GM12878 (cell line): ENCODE data around the gene TTLL11. TPM values are rescaled to one million over a fixed set of nuclear protein-coding genes. Genes with fewer than 3 reads are reported as not detected.

ENCODE experiments used
- ATAC-seq: fragments of 200-7000 bp; cut with Tn5 transposase; 3 replicates; pipeline ENCODE4 v1.9.1; 2020; ENCODE audit warnings: mild to moderate bottlenecking, moderate library complexity
- BruUV-seq: library from RNA; stranded (reverse); fragments of 400-500 nt; replicated peaks from 2 replicates; lab custom pipeline; 2021; lab: Mats Ljungman, UMichigan
- CTCF ChIA-PET: fragments of 300-600 bp; sonication (Branson Sonifier 250); formaldehyde crosslinking; extraction: SDS; loops from one replicate; lab custom pipeline; 2021; ENCODE audit warnings: inconsistent platforms; lab: Yijun Ruan, JAX
- POLR2A ChIA-PET: fragments of 350-600 bp; formaldehyde crosslinking; extraction: SDS; loops from one replicate; lab custom pipeline; 2021; ENCODE audit warnings: inconsistent platforms; lab: Charles Lee
- RAD21 ChIA-PET: fragments of 300-600 bp; sonication (Branson Sonifier 250); formaldehyde crosslinking; loops from one replicate; lab custom pipeline; 2023; ENCODE audit warnings: antibody characterized with exemption; ENCODE audit not compliant: unreplicated experiment; lab: Charles Lee
- SMC1A ChIA-PET: fragments of 300-600 bp; sonication (Branson Sonifier 250); formaldehyde crosslinking; loops from one replicate; lab custom pipeline; 2023; ENCODE audit not compliant: unreplicated experiment, uncharacterized antibody; lab: Charles Lee
- DNase-seq: peaks from one replicate; pipeline ENCODE4 v3.0.0-alpha.2; 2011; ENCODE audit warnings: low read depth, low spot score
- FAIRE-seq: peaks from 3 replicates; lab custom pipeline; 2011; peaks lifted over from hg19 to GRCh38; lab: Jason Lieb, UNC
- H2AFZ ChIP-seq: 2 replicates; pipeline ENCODE4 v1.6.0; 2011; ENCODE audit warnings: low read depth, low read length, control low read depth; ENCODE audit not compliant: control insufficient read depth
- H3K27ac ChIP-seq: 2 replicates; pipeline ENCODE4 v1.5.1; 2011; ENCODE audit warnings: control low read depth; ENCODE audit not compliant: control insufficient read depth, insufficient read depth
- H3K27me3 ChIP-seq, 2 experiments: replicated peaks in 1 of 2; 2 replicates each; pipeline versions ENCODE4 v1.6.0 to v1.6.1; 2011; ENCODE audit warnings: low read length in 1 of 2; ENCODE audit not compliant: control insufficient read depth in 2 of 2, insufficient read depth in 2 of 2
- H3K36me3 ChIP-seq, 2 experiments: 2 replicates each; pipeline ENCODE4 v1.5.1; 2011; ENCODE audit warnings: low read length in 1 of 2; ENCODE audit not compliant: control insufficient read depth in 2 of 2, insufficient read depth in 2 of 2
- H3K4me1 ChIP-seq: 2 replicates; pipeline ENCODE4 v1.6.1; 2011; ENCODE audit warnings: mild to moderate bottlenecking, low read length, moderate library complexity, mixed read lengths; ENCODE audit not compliant: control insufficient read depth, insufficient read depth
- H3K4me2 ChIP-seq: 2 replicates; pipeline ENCODE4 v1.6.0; 2011; ENCODE audit warnings: control low read depth; ENCODE audit not compliant: control insufficient read depth, insufficient read depth
- H3K4me3 ChIP-seq: fragments of 200-600 bp; sonication (generic); 2 replicates; pipeline ENCODE4 v1.5.1; 2016
- H3K79me2 ChIP-seq: 2 replicates; pipeline ENCODE4 v1.6.0; 2011; ENCODE audit warnings: low read length; ENCODE audit not compliant: control insufficient read depth, insufficient read depth
- H3K9ac ChIP-seq: 2 replicates; pipeline ENCODE4 v1.8.0; 2011; ENCODE audit warnings: low read length, control low read depth, mixed read lengths; ENCODE audit not compliant: control insufficient read depth, insufficient read depth
- H3K9me3 ChIP-seq: replicated peaks from 3 replicates; pipeline ENCODE4 v1.5.1; 2011; ENCODE audit warnings: mild to moderate bottlenecking, low read length; ENCODE audit not compliant: control insufficient read depth, insufficient read depth
- H4K20me1 ChIP-seq: 2 replicates; pipeline ENCODE4 v1.6.0; 2011; ENCODE audit not compliant: control insufficient read depth, insufficient read depth
- ATF7 ChIP-seq: fragments of 450-650 bp; IDR thresholded peaks from 2 replicates; pipeline ENCODE4 v1.6.1; 2016; ENCODE audit warnings: low read depth, mild to moderate bottlenecking
- CBFB ChIP-seq: IDR thresholded peaks from 2 replicates; pipeline ENCODE4 v1.6.1; 2016; ENCODE audit warnings: antibody characterized with exemption, low read depth
- CREM ChIP-seq: IDR thresholded peaks from 2 replicates; pipeline ENCODE4 v1.6.1; 2014; ENCODE audit warnings: antibody characterized with exemption, low read depth
- E2F4 ChIP-seq: IDR thresholded peaks from 2 replicates; pipeline ENCODE4 v1.6.1; 2012; ENCODE audit warnings: low read depth, low read length, improper control_type of control experiment
- EGR1 ChIP-seq, 2 experiments: IDR thresholded peaks; 1 replicate in 1 of 2; 2 replicates in 1 of 2; pipeline ENCODE4 v1.6.1; 2011 to 2012; ENCODE audit warnings: low read depth in 2 of 2, low read length in 2 of 2, borderline replicate concordance in 1 of 2, mild to moderate bottlenecking in 1 of 2, moderate library complexity in 1 of 2
- KDM1A ChIP-seq: fragments of 200-600 bp; sonication (generic); IDR thresholded peaks from 2 replicates; pipeline ENCODE4 v1.6.1; 2016; ENCODE audit warnings: borderline replicate concordance
- MAX ChIP-seq: IDR thresholded peaks from 2 replicates; pipeline ENCODE4 v1.6.1; 2012; ENCODE audit warnings: low read depth, low read length, improper control_type of control experiment
- MTA3 ChIP-seq: IDR thresholded peaks from 2 replicates; pipeline ENCODE4 v1.6.1; 2012; ENCODE audit warnings: low read length, inconsistent platforms, borderline replicate concordance
- MYC ChIP-seq: IDR thresholded peaks from 2 replicates; pipeline ENCODE4 v1.6.1; 2011; ENCODE audit warnings: mild to moderate bottlenecking, low read length, moderate library complexity, inconsistent platforms; ENCODE audit not compliant: insufficient read depth, insufficient replicate concordance, insufficient read length, severe bottlenecking
- NRF1 ChIP-seq: conservative IDR thresholded peaks from 2 replicates; pipeline ENCODE4 v1.6.1; 2011; ENCODE audit warnings: mild to moderate bottlenecking, low read depth, low read length, improper control_type of control experiment
- POU2F2 ChIP-seq: IDR thresholded peaks from 3 replicates; pipeline ENCODE4 v1.6.1; 2011; ENCODE audit warnings: low read depth, mild to moderate bottlenecking, low read length, borderline replicate concordance
- RUNX3 ChIP-seq: IDR thresholded peaks from 2 replicates; pipeline ENCODE4 v1.6.1; 2012; ENCODE audit warnings: low read length, inconsistent platforms
- SIN3A ChIP-seq: IDR thresholded peaks from 2 replicates; pipeline ENCODE4 v1.6.1; 2012; ENCODE audit warnings: low read depth, low read length, improper control_type of control experiment
- SKIL ChIP-seq: fragments of 450-650 bp; IDR thresholded peaks from 2 replicates; pipeline ENCODE4 v1.6.1; 2017; ENCODE audit warnings: mild to moderate bottlenecking, low read depth, inconsistent platforms; ENCODE audit not compliant: poor library complexity, severe bottlenecking
- TCF7 ChIP-seq: IDR thresholded peaks from 2 replicates; pipeline ENCODE4 v1.6.1; 2014; ENCODE audit warnings: antibody characterized with exemption, borderline replicate concordance
- USF2 ChIP-seq: IDR thresholded peaks from 2 replicates; pipeline ENCODE4 v1.6.1; 2011; ENCODE audit warnings: low read depth, low read length, improper control_type of control experiment, borderline replicate concordance
- ZNF274 ChIP-seq: IDR thresholded peaks from one replicate; pipeline ENCODE4 v1.8.0; 2011; ENCODE audit not compliant: insufficient read length, insufficient read depth
- ZNF622 ChIP-seq: fragments of 450-650 bp; IDR thresholded peaks from 2 replicates; pipeline ENCODE4 v1.6.1; 2017; ENCODE audit warnings: mild to moderate bottlenecking, inconsistent platforms
- WGBS: methylation state at CpG from one replicate; pipeline ENCODE4 v1.1.6; 2016; ENCODE audit warnings: low lambda C conversion rate; ENCODE audit not compliant: insufficient replicate concordance, insufficient coverage; ENCODE audit errors: missing lambda C conversion rate; 5-methylcytosine and 5-hydroxymethylcytosine counted together
- in situ Hi-C: fragments of 300-500 bp; cut with MboI; formaldehyde crosslinking; loops from 9 replicates; pipeline ENCODE4 v1.14.3; 2018; ENCODE audit warnings: mixed read lengths
- intact Hi-C: fragments of 100-400 bp; cut with micrococcal nuclease; formaldehyde crosslinking; loops from one replicate; pipeline ENCODE4 v1.14.2; 2022; ENCODE audit not compliant: unreplicated experiment
- polyA plus RNA-seq, 11 experiments: library from polyadenylated mRNA; depleted of rRNA in 4 of 11; unstranded in 6 of 11; stranded (reverse) in 5 of 11; fragments of >200 nt; fragmentation: Nextera tagmentation in 4 of 11; fragmentation: Illumina TruSeq in 1 of 11; extraction: Ambion mirVana in 4 of 11; extraction: Trizol in 1 of 11; gene quantifications; 1 replicate in 1 of 11; 2 replicates in 10 of 11; pipeline versions ENCODE4 v1.2.1 to v1.2.3, GENCODE V29; 2011 to 2016; ENCODE audit warnings: inconsistent platforms in 2 of 11, missing spikeins in 2 of 11, low read depth in 1 of 11
- total RNA-seq, 4 experiments: library from RNA; depleted of rRNA in 3 of 4; stranded (reverse); fragments of >200 nt in 3 of 4; fragmentation: Illumina TruSeq in 1 of 4; extraction: Trizol in 1 of 4; gene quantifications; 2 replicates each; pipeline versions ENCODE4 v1.2.1 to v1.2.3, GENCODE V29; 2013 to 2021

TTLL11 gene
- total and polyA plus RNA-seq, 10 of the 15 experiments (the other 5 are each of a cell fraction or from before 2014, with no cell fraction given): 1.2 to 3.7 (median 2.9) TPM

DNA sequence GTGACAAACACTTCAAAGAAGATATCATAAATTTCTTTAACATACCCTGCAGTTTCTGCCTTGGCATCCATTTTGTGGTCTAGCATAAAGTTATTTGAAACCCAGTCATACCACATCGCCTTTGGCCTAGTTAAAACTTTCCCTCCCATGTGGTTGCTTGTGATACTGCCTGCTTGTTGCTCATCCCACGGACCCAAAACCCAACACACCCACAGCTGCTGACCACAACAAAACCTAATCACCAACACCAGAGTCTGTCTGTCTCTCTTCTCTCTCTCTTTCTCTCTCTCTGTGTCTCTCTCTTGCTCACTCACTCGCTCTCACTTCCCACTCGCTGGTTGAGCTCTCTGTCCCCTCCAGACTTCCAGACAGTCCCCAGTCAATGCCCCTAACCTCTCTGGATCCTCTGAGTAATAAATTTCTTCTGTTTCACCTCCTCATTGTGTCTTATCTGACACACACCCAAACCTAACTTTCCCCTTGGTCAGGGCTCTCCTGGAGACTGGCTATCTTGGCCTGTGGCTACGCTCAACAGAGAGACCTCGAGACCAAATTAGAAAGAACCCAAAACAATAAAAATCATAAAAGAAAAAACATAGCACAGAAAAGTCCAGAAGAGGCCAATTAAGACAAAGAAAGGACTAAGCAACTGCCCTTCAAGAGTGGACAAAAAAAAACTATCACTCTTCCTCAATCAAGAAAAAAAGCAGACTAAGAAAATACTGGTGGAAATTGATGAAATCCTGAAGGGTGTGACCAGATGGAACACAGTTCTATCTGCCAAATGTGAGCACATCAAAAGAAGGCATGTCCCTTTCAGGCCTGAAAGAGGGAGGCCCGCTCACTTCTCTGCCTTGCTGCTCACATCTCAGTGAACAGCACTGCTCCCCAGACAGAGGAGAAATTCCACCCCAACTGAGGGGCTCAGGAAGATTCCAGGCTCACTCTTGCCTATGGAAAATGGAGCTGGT, 41.5 kb downstream of the TTLL11 start:
- no peak overlapping the region for H3K4me2 ChIP-seq
- in situ Hi-C loops: no loop called here
- no TSS peak for BruUV-seq
- no peaks in the 10 kb centered on the region for H3K9me3 ChIP-seq
- H3K4me1 ChIP-seq: peaks cover 5% of the 10 kb centered on the region
- FAIRE-seq: peak; percentile 84
- WGBS: 28% methylated on average over 7 of the region's 7 CpGs
- SMC1A ChIA-PET: no interaction called here
- CTCF ChIA-PET: interaction anchor here (1.0 kb wide), 1 partner anchor 73 kb away, joined by 3 read pairs; no protein-coding TSS in a partner anchor
- H3K9ac ChIP-seq: no peak overlapping the region
- H3K27ac ChIP-seq: no peak overlapping the region
- no peak overlapping the region for H2AFZ ChIP-seq
- ATAC-seq: peak; percentile 87
- no peaks in the 10 kb centered on the region for H4K20me1 ChIP-seq
- RAD21 ChIA-PET: no interaction called here
- POLR2A ChIA-PET: no interaction called here
- H3K27me3 ChIP-seq: no peaks in the 10 kb centered on the region
- H3K36me3 ChIP-seq: no peaks in the 10 kb centered on the region
- H3K4me3 ChIP-seq: no peak overlapping the region
- intact Hi-C loops: no loop called here
- no peaks in the 10 kb centered on the region for H3K79me2 ChIP-seq
- peak; percentile 23 for DNase-seq
- TF ChIP-seq MAX (no peak), ZNF622 (no peak), SKIL (peak; percentile 60), RUNX3 (peak; percentile 99), KDM1A (no peak), NRF1 (no peak), CREM (peak; percentile 52; the same call in 1 of the 2 replicates), MTA3 (peak; percentile 78; the same call in 1 of the 2 replicates), POU2F2 (no peak), CBFB (peak; percentile 82; the same call in 1 of the 2 replicates), ZNF274 (no peak), SIN3A (no peak), TCF7 (peak; percentile 87), USF2 (no peak), MYC (no peak), ATF7 (no peak), EGR1 (IDR thresholded peaks at IDR 0.05; ENCODE audit: borderline replicate concordance in 1 of 2, low read depth in 2 of 2, low read length in 2 of 2) (no peak), E2F4 (no peak)
